IPS-18a (cell line): ENCODE results near the gene YAE1.

Experiments
- H3K27ac ChIP-seq: one replicate; pipeline ENCODE4 v1.5.1; 2013; ENCODE audit warnings: low read length
- H3K27me3 ChIP-seq: one replicate; pipeline ENCODE4 v1.6.1; 2013; ENCODE audit warnings: mild to moderate bottlenecking, low read length; ENCODE audit not compliant: control insufficient read depth, insufficient read depth
- H3K36me3 ChIP-seq: one replicate; pipeline ENCODE4 v1.6.1; 2013; ENCODE audit warnings: low read depth, low read length; ENCODE audit not compliant: control insufficient read depth
- H3K4me1 ChIP-seq: one replicate; pipeline ENCODE4 v1.6.1; 2013; ENCODE audit warnings: low read depth, low read length; ENCODE audit not compliant: control insufficient read depth
- H3K4me3 ChIP-seq: one replicate; pipeline ENCODE4 v1.5.1; 2013; ENCODE audit warnings: low read length
- H3K9ac ChIP-seq: one replicate; pipeline ENCODE4 v1.6.1; 2013; ENCODE audit warnings: mild to moderate bottlenecking, low read length, moderate library complexity
- H3K9me3 ChIP-seq: one replicate; pipeline ENCODE4 v1.6.1; 2013; ENCODE audit warnings: low read depth, low read length; ENCODE audit not compliant: control insufficient read depth

YAE1 gene

DNA sequence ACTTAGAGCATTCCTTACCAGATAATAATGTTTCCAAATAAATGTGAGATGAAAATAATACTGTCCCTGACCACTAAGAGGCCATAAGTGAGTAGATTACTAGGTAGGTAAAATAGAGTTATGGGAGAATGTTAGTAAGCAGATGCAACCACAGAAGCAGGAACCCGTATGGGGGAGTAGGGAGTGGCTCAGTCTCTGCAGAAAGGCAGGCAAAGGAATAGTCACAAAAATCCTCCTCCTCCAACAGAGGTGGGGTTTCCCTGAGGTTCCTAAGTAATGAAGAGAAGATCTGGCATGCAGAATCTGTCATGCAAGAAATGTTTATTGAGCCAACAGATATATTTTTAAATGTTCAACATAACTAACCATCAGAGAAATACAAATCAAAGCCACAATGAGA, 9.0 kb upstream of the YAE1 start:
- H3K27me3 ChIP-seq, result no peaks in the 10 kb centered on the region
- H3K9me3 ChIP-seq, result no peaks in the 10 kb centered on the region
- H3K4me1 ChIP-seq, result peaks cover 4% of the 10 kb centered on the region
- H3K9ac ChIP-seq, result no peak overlapping the region
- H3K27ac ChIP-seq, result no peak overlapping the region
- no peaks in the 10 kb centered on the region for H3K36me3 ChIP-seq
- H3K4me3 ChIP-seq, result no peak overlapping the region

- Histone ChIP-seq H3K9ac (no peak overlapping the region), H3K36me3 (no peaks in the 10 kb centered on the region), H3K4me3 (no peak overlapping the region), H3K27ac (no peak overlapping the region), H3K4me1 (peaks cover 4% of the 10 kb centered on the region), H3K27me3 (no peaks in the 10 kb centered on the region), H3K9me3 (no peaks in the 10 kb centered on the region)
These were observed 8.3 kb upstream of the YAE1 start for GRCh38 chr7:39557911-39558310.

DNA sequence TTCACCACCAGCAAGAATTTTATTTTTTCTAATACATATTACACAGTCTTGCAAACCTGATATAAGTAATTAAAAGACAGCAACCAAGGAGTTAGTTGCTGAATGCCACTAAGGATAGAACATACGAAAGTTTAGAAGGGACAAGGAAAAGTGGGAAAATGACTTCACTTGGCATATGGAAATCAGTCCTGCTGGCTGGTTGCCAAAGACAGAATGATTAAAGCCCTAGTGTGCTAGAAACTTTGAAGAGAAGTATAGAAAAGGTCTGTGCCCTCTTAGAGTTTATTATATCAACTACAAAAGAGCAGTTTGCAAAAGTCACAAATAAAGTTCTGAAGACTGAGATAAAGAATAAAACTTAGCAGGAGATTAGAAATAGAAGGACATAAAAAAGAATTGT, 5.8 kb upstream of the YAE1 start:
- peaks cover 4% of the 10 kb centered on the region for H3K4me1 ChIP-seq
- no peak overlapping the region for H3K27ac ChIP-seq
- no peak overlapping the region for H3K4me3 ChIP-seq
- H3K9me3 ChIP-seq, result no peaks in the 10 kb centered on the region
- H3K36me3 ChIP-seq, result no peaks in the 10 kb centered on the region
- no peaks in the 10 kb centered on the region for H3K27me3 ChIP-seq
- no peak overlapping the region for H3K9ac ChIP-seq

DNA sequence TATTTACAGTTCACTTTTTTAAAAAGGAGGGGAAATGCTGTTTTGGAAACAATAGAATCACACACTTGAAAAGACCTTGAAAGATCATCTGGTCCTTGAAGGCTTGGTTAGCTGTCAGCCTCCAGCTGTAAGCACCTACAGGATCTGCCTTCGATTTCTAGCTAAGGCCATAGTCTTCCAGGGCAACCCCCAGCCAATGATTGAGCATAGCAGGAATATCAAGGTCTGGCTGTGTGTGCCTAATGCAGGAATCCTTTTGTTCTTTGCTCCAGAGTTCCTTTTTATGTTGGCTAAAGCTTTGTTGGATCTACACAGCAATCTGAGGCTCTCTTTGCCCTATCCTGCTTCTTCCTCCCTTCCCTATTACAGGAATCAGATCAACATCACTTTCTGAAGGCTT, 5.2 kb upstream of the YAE1 start:
- Histone ChIP-seq H3K27ac (no peak overlapping the region), H3K27me3 (no peaks in the 10 kb centered on the region), H3K9me3 (no peaks in the 10 kb centered on the region), H3K9ac (no peak overlapping the region), H3K36me3 (no peaks in the 10 kb centered on the region), H3K4me1 (peaks cover 4% of the 10 kb centered on the region), H3K4me3 (no peak overlapping the region)

- H3K36me3 ChIP-seq, result peaks cover 6% of the 10 kb centered on the region
- peaks cover 4% of the 10 kb centered on the region for H3K4me1 ChIP-seq
- H3K9me3 ChIP-seq, result no peaks in the 10 kb centered on the region
- H3K9ac ChIP-seq, result peak overlapping the region; percentile 96
- peak overlapping the region; percentile 70 for H3K27ac ChIP-seq
- H3K4me3 ChIP-seq, result peak overlapping the region; percentile 96
- no peaks in the 10 kb centered on the region for H3K27me3 ChIP-seq
These were observed 666 bp upstream of the YAE1 start for GRCh38 chr7:39565538-39565937.

GRCh38 chr7:39567294-39567693, 1.1 kb downstream of the YAE1 start:
- peak overlapping the region; percentile 96 for H3K9ac ChIP-seq
- no peaks in the 10 kb centered on the region for H3K9me3 ChIP-seq
- no peak overlapping the region for H3K27ac ChIP-seq

DNA sequence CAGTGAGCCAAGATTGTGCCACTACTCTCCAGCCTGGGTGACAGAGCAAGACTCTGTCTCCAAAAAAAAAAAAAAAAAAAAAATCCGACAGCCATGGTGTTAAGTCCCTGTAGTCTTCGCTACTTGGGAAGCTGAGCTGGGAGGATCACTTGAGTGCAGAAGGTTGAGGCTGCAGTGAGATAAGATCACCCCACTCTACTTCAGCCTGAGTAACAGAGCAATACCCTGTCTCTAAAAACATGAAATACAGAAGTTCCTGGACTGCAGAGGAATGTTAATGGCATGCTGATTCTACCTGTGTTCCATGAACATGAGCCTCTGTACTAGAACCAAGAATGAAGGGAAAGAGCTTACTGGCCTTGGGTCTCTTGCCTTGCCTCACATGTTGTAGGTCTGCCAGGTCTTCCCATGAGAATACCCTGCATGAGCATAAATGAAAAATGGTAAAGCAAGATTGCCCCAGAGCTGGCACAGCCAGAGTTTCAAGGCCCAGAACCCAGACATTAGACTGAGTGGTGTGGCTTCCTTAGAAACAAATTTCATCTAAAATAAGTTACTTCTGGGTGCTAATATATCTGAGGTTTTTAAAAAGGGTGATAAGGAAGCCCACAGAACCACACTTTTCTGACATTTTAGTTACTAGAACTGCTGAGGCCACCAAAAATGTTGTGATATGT, 8.6 kb downstream of the YAE1 start:
- H3K27ac ChIP-seq, result no peak overlapping the region
- H3K36me3 ChIP-seq, result peaks cover 34% of the 10 kb centered on the region
- H3K9ac ChIP-seq, result no peak overlapping the region
- no peaks in the 10 kb centered on the region for H3K4me1 ChIP-seq
- no peak overlapping the region for H3K4me3 ChIP-seq
- no peaks in the 10 kb centered on the region for H3K9me3 ChIP-seq
- H3K27me3 ChIP-seq, result no peaks in the 10 kb centered on the region

More at GRCh38 chr7:39567294-39567693, 1.1 kb downstream of the YAE1 start:
- no peaks in the 10 kb centered on the region for H3K4me1 ChIP-seq
- H3K36me3 ChIP-seq, result peaks cover 18% of the 10 kb centered on the region
- no peaks in the 10 kb centered on the region for H3K27me3 ChIP-seq
- peak overlapping the region; percentile 96 for H3K4me3 ChIP-seq

GRCh38 chr7:39577229-39577874, 11.1 kb downstream of the YAE1 start:
- Histone ChIP-seq H3K9ac (no peak overlapping the region), H3K9me3 (no peaks in the 10 kb centered on the region), H3K4me1 (peaks cover 3% of the 10 kb centered on the region), H3K27ac (no peak overlapping the region), H3K4me3 (no peak overlapping the region), H3K36me3 (peaks cover 16% of the 10 kb centered on the region), H3K27me3 (no peaks in the 10 kb centered on the region)

GRCh38 chr7:39580149-39580874, 14.1 kb downstream of the YAE1 start:
- Histone ChIP-seq H3K36me3 (no peaks in the 10 kb centered on the region), H3K27me3 (no peaks in the 10 kb centered on the region), H3K27ac (no peak overlapping the region), H3K9me3 (no peaks in the 10 kb centered on the region), H3K9ac (peak overlapping the region; percentile 6), H3K4me1 (peaks cover 13% of the 10 kb centered on the region), H3K4me3 (no peak overlapping the region)

- H3K36me3 ChIP-seq, result no peaks in the 10 kb centered on the region
- H3K4me3 ChIP-seq, result no peak overlapping the region
- H3K4me1 ChIP-seq, result peaks cover 13% of the 10 kb centered on the region
- H3K27me3 ChIP-seq, result no peaks in the 10 kb centered on the region
- H3K9me3 ChIP-seq, result no peaks in the 10 kb centered on the region
- H3K9ac ChIP-seq, result no peak overlapping the region
- H3K27ac ChIP-seq, result no peak overlapping the region
These were observed 16.3 kb downstream of the YAE1 start for GRCh38 chr7:39582536-39582935.

DNA sequence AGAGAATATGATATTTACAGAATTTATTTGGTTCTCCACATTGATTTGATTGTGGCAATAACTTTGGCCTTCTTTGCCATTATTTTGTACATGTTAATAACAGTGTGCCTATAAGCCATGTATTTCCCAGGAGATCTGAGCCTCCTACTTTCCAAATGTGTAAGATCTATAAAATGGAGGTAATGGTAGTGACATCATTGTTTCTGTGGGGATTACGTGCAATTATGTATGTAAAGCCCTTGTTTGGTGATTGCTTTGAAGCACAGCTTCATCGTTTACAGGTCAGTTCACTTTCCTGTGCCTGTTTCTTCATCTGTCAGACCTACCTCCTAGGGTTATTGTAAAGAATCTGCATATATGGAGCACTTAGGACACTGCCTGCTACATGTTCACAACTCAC, 17.3 kb downstream of the YAE1 start:
- no peaks in the 10 kb centered on the region for H3K36me3 ChIP-seq
- no peak overlapping the region for H3K27ac ChIP-seq
- H3K9me3 ChIP-seq, result no peaks in the 10 kb centered on the region
- H3K4me1 ChIP-seq, result peaks cover 13% of the 10 kb centered on the region
- no peaks in the 10 kb centered on the region for H3K27me3 ChIP-seq
- no peak overlapping the region for H3K4me3 ChIP-seq
- peak overlapping the region; percentile 7 for H3K9ac ChIP-seq
